Measurements from ENCODE around the gene NF2.

- TF ChIP-seq CTCF (IDR thresholded peaks at IDR 0.05) (no peak), ZFX (IDR thresholded peaks at IDR 0.05; ENCODE audit: borderline replicate concordance) (no peak)
These were observed 136.8 kb downstream of the NF2 start for GRCh38 chr22:29740216-29740615.
